HEK293 (cell line): ENCODE results near the gene AKAP6.

Experiments
- CTCF ChIA-PET: fragments of 350-600 bp; formaldehyde crosslinking; extraction: SDS; loops from one replicate; lab custom pipeline; 2021; ENCODE audit warnings: antibody characterized with exemption; lab: Yijun Ruan, JAX
- POLR2A ChIA-PET: fragments of 300-600 bp; formaldehyde crosslinking; extraction: SDS; loops from one replicate; lab custom pipeline; 2020; ENCODE audit warnings: antibody characterized with exemption, inconsistent platforms; lab: Yijun Ruan, JAX
- H3K27ac ChIP-seq: fragments of 200-500 bp; sonication (Bioruptor generic); 2 replicates; pipeline ENCODE4 v1.5.1; 2014; ENCODE audit warnings: low read depth, low read length, control low read depth, inconsistent platforms; ENCODE audit errors: extremely low read depth
- H3K36me3 ChIP-seq, 2 experiments: fragments of 200-500 bp in 1 of 2; sonication (Bioruptor generic) in 1 of 2; 1 replicate in 1 of 2; 2 replicates in 1 of 2; pipeline ENCODE4 v1.5.1; 2014 to 2017; ENCODE audit warnings: inconsistent platforms in 2 of 2, low read length in 2 of 2; ENCODE audit not compliant: control insufficient read depth in 2 of 2, insufficient read depth in 1 of 2
- H3K4me1 ChIP-seq: fragments of 200-500 bp; sonication (Bioruptor generic); 2 replicates; pipeline ENCODE4 v1.5.1; 2014; ENCODE audit warnings: mild to moderate bottlenecking, low read length, inconsistent platforms; ENCODE audit not compliant: control insufficient read depth, insufficient read depth
- H3K4me3 ChIP-seq: 2 replicates; pipeline ENCODE4 v1.5.1; 2011; ENCODE audit warnings: low read depth, mild to moderate bottlenecking, control low read depth, low read length, moderate library complexity
- H3K9me3 ChIP-seq: fragments of 200-500 bp; sonication (Bioruptor generic); 2 replicates; pipeline ENCODE4 v1.5.1; 2014; ENCODE audit warnings: low read depth, low read length, inconsistent platforms; ENCODE audit not compliant: control insufficient read depth, insufficient read depth
- GLI4 ChIP-seq: fragments of 450-650 bp; formaldehyde crosslinking; IDR thresholded peaks from 2 replicates; pipeline ENCODE4 v1.5.1; 2016; ENCODE audit warnings: missing biosample characterization, missing genetic modification characterization
- HOXC10 ChIP-seq: sonication (generic); formaldehyde crosslinking; IDR thresholded peaks from 2 replicates; pipeline ENCODE4 v1.8.1; 2023; ENCODE audit warnings: mild to moderate bottlenecking, missing genetic modification reagents
- WT1 ChIP-seq: fragments of 450-650 bp; formaldehyde crosslinking; IDR thresholded peaks from 2 replicates; pipeline ENCODE4 v1.5.1; 2016; ENCODE audit warnings: missing biosample characterization, missing genetic modification characterization
- ZFHX2 ChIP-seq: fragments of 450-650 bp; formaldehyde crosslinking; conservative IDR thresholded peaks from 2 replicates; pipeline ENCODE4 v1.5.1; 2016; ENCODE audit warnings: missing biosample characterization, missing genetic modification characterization
- ZFP69B ChIP-seq: fragments of 450-650 bp; formaldehyde crosslinking; IDR thresholded peaks from 2 replicates; pipeline ENCODE4 v1.5.1; 2016; ENCODE audit warnings: missing biosample characterization, missing genetic modification characterization
- ZNF10 ChIP-seq: fragments of 450-650 bp; formaldehyde crosslinking; IDR thresholded peaks from 2 replicates; pipeline ENCODE4 v1.5.1; 2017; ENCODE audit warnings: missing biosample characterization, missing genetic modification characterization
- ZNF16 ChIP-seq: fragments of 450-650 bp; formaldehyde crosslinking; IDR thresholded peaks from 2 replicates; pipeline ENCODE4 v1.5.1; 2016; ENCODE audit warnings: low read depth, missing biosample characterization, missing genetic modification characterization
- ZNF174 ChIP-seq: fragments of 450-650 bp; formaldehyde crosslinking; IDR thresholded peaks from 2 replicates; pipeline ENCODE4 v1.5.0; 2017; ENCODE audit warnings: missing biosample characterization, mild to moderate bottlenecking, missing genetic modification characterization
- ZNF248 ChIP-seq: fragments of 450-650 bp; formaldehyde crosslinking; IDR thresholded peaks from 2 replicates; pipeline ENCODE4 v1.5.1; 2017; ENCODE audit warnings: missing biosample characterization, missing genetic modification characterization
- ZNF350 ChIP-seq: fragments of 450-650 bp; formaldehyde crosslinking; IDR thresholded peaks from 2 replicates; pipeline ENCODE4 v1.5.0; 2017; ENCODE audit warnings: missing biosample characterization, mild to moderate bottlenecking, missing genetic modification characterization
- ZNF354C ChIP-seq: fragments of 450-650 bp; formaldehyde crosslinking; IDR thresholded peaks from 2 replicates; pipeline ENCODE4 v1.5.1; 2016; ENCODE audit warnings: missing biosample characterization, missing genetic modification characterization, low read depth, borderline replicate concordance
- ZNF473 ChIP-seq: fragments of 450-650 bp; formaldehyde crosslinking; IDR thresholded peaks from 2 replicates; pipeline ENCODE4 v1.5.1; 2017; ENCODE audit warnings: missing biosample characterization, missing genetic modification characterization
- ZNF529 ChIP-seq: fragments of 450-650 bp; formaldehyde crosslinking; IDR thresholded peaks from 2 replicates; pipeline ENCODE4 v1.5.1; 2017; ENCODE audit warnings: missing genetic modification characterization, missing biosample characterization; ENCODE audit not compliant: insufficient replicate concordance
- ZNF530 ChIP-seq: fragments of 450-650 bp; formaldehyde crosslinking; IDR thresholded peaks from 2 replicates; pipeline ENCODE4 v1.5.1; 2016; ENCODE audit warnings: low read depth, missing biosample characterization, missing genetic modification characterization
- TF ChIP-seq, protein P1 (sequence below): fragments of 450-650 bp; formaldehyde crosslinking; IDR thresholded peaks from 2 replicates; pipeline ENCODE4 v1.5.1; 2016; ENCODE audit warnings: missing biosample characterization, missing genetic modification characterization
- TF ChIP-seq, protein P2 (sequence below): fragments of 450-650 bp; formaldehyde crosslinking; IDR thresholded peaks from 2 replicates; pipeline ENCODE4 v1.5.1; 2017; ENCODE audit warnings: missing biosample characterization, missing genetic modification characterization
- TF ChIP-seq, protein P3 (sequence below): fragments of 450-650 bp; formaldehyde crosslinking; IDR thresholded peaks from 2 replicates; pipeline ENCODE4 v1.5.1; 2016; ENCODE audit warnings: missing biosample characterization, missing genetic modification characterization, borderline replicate concordance
- TF ChIP-seq, protein P4 (sequence below): fragments of 450-650 bp; formaldehyde crosslinking; IDR thresholded peaks from 2 replicates; pipeline ENCODE4 v1.5.1; 2016; ENCODE audit warnings: missing biosample characterization, missing genetic modification characterization
- TF ChIP-seq, protein P5 (sequence below): fragments of 450-650 bp; formaldehyde crosslinking; IDR thresholded peaks from 2 replicates; pipeline ENCODE4 v1.5.1; 2016; ENCODE audit warnings: missing biosample characterization, missing genetic modification characterization

AKAP6 gene

DNA sequence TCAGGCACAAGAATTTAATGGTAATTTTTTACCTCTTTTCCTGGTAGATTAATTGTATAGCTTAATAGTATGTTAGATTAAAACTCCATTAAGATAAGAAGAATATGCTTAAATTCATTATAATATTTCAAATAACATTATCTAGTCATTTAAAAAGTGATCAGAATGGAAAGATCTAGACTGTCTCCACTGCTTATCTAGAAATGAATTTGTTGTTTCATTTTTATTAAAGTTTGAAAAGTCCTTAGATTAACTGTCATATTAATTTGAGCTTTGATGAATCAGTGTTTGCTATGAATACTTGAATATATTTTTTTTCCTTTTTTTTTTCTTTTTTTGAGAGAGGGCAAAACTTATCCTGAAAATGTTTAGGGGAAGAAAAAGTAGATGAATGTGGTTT lies 373.0 kb downstream of the AKAP6 start:
- TF ChIP-seq ZNF10 (tag by site-specific recombination) (no peak), ZNF174 (no peak), ZNF529 (tag by site-specific recombination) (no peak), ZNF350 (tag by site-specific recombination) (no peak), ZFP69B (tag by site-specific recombination) (no peak), ZFHX2 (no peak), ZNF354C (tag by site-specific recombination) (no peak), ZNF16 (tag by site-specific recombination) (no peak), ZNF473 (tag by site-specific recombination) (no peak), GLI4 (no peak), ZNF530 (no peak), WT1 (tag by site-specific recombination) (no peak), ZNF248 (no peak), HOXC10 (CRISPR knock-in tag) (no peak)
- TF ChIP-seq, protein P1, sequence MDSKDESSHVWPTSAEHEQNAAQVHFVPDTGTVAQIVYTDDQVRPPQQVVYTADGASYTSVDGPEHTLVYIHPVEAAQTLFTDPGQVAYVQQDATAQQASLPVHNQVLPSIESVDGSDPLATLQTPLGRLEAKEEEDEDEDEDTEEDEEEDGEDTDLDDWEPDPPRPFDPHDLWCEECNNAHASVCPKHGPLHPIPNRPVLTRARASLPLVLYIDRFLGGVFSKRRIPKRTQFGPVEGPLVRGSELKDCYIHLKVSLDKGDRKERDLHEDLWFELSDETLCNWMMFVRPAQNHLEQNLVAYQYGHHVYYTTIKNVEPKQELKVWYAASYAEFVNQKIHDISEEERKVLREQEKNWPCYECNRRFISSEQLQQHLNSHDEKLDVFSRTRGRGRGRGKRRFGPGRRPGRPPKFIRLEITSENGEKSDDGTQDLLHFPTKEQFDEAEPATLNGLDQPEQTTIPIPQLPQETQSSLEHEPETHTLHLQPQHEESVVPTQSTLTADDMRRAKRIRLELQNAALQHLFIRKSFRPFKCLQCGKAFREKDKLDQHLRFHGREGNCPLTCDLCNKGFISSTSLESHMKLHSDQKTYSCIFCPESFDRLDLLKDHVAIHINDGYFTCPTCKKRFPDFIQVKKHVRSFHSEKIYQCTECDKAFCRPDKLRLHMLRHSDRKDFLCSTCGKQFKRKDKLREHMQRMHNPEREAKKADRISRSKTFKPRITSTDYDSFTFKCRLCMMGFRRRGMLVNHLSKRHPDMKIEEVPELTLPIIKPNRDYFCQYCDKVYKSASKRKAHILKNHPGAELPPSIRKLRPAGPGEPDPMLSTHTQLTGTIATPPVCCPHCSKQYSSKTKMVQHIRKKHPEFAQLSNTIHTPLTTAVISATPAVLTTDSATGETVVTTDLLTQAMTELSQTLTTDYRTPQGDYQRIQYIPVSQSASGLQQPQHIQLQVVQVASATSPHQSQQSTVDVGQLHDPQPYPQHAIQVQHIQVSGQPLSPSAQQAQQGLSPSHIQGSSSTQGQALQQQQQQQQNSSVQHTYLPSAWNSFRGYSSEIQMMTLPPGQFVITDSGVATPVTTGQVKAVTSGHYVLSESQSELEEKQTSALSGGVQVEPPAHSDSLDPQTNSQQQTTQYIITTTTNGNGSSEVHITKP (tag by site-specific recombination) = no peak
- TF ChIP-seq, protein P2, sequence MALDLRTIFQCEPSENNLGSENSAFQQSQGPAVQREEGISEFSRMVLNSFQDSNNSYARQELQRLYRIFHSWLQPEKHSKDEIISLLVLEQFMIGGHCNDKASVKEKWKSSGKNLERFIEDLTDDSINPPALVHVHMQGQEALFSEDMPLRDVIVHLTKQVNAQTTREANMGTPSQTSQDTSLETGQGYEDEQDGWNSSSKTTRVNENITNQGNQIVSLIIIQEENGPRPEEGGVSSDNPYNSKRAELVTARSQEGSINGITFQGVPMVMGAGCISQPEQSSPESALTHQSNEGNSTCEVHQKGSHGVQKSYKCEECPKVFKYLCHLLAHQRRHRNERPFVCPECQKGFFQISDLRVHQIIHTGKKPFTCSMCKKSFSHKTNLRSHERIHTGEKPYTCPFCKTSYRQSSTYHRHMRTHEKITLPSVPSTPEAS (tag by site-specific recombination) = no peak
- TF ChIP-seq, protein P3, sequence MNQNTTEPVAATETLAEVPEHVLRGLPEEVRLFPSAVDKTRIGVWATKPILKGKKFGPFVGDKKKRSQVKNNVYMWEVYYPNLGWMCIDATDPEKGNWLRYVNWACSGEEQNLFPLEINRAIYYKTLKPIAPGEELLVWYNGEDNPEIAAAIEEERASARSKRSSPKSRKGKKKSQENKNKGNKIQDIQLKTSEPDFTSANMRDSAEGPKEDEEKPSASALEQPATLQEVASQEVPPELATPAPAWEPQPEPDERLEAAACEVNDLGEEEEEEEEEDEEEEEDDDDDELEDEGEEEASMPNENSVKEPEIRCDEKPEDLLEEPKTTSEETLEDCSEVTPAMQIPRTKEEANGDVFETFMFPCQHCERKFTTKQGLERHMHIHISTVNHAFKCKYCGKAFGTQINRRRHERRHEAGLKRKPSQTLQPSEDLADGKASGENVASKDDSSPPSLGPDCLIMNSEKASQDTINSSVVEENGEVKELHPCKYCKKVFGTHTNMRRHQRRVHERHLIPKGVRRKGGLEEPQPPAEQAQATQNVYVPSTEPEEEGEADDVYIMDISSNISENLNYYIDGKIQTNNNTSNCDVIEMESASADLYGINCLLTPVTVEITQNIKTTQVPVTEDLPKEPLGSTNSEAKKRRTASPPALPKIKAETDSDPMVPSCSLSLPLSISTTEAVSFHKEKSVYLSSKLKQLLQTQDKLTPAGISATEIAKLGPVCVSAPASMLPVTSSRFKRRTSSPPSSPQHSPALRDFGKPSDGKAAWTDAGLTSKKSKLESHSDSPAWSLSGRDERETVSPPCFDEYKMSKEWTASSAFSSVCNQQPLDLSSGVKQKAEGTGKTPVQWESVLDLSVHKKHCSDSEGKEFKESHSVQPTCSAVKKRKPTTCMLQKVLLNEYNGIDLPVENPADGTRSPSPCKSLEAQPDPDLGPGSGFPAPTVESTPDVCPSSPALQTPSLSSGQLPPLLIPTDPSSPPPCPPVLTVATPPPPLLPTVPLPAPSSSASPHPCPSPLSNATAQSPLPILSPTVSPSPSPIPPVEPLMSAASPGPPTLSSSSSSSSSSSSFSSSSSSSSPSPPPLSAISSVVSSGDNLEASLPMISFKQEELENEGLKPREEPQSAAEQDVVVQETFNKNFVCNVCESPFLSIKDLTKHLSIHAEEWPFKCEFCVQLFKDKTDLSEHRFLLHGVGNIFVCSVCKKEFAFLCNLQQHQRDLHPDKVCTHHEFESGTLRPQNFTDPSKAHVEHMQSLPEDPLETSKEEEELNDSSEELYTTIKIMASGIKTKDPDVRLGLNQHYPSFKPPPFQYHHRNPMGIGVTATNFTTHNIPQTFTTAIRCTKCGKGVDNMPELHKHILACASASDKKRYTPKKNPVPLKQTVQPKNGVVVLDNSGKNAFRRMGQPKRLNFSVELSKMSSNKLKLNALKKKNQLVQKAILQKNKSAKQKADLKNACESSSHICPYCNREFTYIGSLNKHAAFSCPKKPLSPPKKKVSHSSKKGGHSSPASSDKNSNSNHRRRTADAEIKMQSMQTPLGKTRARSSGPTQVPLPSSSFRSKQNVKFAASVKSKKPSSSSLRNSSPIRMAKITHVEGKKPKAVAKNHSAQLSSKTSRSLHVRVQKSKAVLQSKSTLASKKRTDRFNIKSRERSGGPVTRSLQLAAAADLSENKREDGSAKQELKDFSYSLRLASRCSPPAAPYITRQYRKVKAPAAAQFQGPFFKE (tag by site-specific recombination) = no peak
- TF ChIP-seq, protein P4, sequence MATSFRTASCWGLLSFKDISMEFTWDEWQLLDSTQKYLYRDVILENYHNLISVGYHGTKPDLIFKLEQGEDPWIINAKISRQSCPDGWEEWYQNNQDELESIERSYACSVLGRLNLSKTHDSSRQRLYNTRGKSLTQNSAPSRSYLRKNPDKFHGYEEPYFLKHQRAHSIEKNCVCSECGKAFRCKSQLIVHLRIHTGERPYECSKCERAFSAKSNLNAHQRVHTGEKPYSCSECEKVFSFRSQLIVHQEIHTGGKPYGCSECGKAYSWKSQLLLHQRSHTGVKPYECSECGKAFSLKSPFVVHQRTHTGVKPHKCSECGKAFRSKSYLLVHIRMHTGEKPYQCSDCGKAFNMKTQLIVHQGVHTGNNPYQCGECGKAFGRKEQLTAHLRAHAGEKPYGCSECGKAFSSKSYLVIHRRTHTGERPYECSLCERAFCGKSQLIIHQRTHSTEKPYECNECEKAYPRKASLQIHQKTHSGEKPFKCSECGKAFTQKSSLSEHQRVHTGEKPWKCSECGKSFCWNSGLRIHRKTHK = no peak
- TF ChIP-seq, protein P5, sequence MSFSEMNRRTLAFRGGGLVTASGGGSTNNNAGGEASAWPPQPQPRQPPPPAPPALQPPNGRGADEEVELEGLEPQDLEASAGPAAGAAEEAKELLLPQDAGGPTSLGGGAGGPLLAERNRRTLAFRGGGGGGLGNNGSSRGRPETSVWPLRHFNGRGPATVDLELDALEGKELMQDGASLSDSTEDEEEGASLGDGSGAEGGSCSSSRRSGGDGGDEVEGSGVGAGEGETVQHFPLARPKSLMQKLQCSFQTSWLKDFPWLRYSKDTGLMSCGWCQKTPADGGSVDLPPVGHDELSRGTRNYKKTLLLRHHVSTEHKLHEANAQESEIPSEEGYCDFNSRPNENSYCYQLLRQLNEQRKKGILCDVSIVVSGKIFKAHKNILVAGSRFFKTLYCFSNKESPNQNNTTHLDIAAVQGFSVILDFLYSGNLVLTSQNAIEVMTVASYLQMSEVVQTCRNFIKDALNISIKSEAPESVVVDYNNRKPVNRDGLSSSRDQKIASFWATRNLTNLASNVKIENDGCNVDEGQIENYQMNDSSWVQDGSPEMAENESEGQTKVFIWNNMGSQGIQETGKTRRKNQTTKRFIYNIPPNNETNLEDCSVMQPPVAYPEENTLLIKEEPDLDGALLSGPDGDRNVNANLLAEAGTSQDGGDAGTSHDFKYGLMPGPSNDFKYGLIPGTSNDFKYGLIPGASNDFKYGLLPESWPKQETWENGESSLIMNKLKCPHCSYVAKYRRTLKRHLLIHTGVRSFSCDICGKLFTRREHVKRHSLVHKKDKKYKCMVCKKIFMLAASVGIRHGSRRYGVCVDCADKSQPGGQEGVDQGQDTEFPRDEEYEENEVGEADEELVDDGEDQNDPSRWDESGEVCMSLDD (tag by site-specific recombination) = no peak
- ChIA-PET CTCF (no interaction called here), POLR2A (no interaction called here)
- Histone ChIP-seq H3K27ac (no peak overlapping the region), H3K4me3 (no peak overlapping the region), H3K4me1 (no peaks in the 10 kb centered on the region), H3K36me3 (no peaks in the 10 kb centered on the region), H3K9me3 (no peaks in the 10 kb centered on the region; the same call in 1 of the 2 replicates)
